ENCODE results near the gene CAMK1D. TPM values are rescaled to one million over a fixed set of nuclear protein-coding genes. Genes with fewer than 3 reads are reported as not detected.

CAMK1D gene
- polyA plus RNA-seq, 1 donor (not counting 4 experiments of a cell fraction or from before 2014, with no cell fraction given), result 0.76 TPM

- no peak overlapping the region for H3K4me3 ChIP-seq (ENCODE audit: control insufficient read depth in 2 of 3, extremely low read depth in 1 of 3, insufficient read depth in 2 of 3, low read depth in 1 of 3, low read length in 3 of 3)
- no peak overlapping the region for H2AFZ ChIP-seq (ENCODE audit: control insufficient read depth, low read length)
Measured at GRCh38 chr10:12709000-12709401, 359.7 kb downstream of the CAMK1D start.

GRCh38 chr10:12709521-12709963, 360.2 kb downstream of the CAMK1D start:
- DNase-seq (ENCODE audit: low read depth, low spot score) (no peak), FAIRE-seq (no peak)
- TF ChIP-seq CTCF (optimal IDR thresholded peaks at IDR 0.05 in 1 of 3, IDR thresholded peaks at IDR 0.05 in 1 of 3, conservative IDR thresholded peaks at IDR 0.05 in 1 of 3; ENCODE audit: extremely low read depth in 1 of 3, insufficient read depth in 2 of 3, low read length in 3 of 3), result no peak
- TF ChIP-seq EZH2 (IDR thresholded peaks at IDR 0.05; ENCODE audit: low read length), result no peak
- dilution Hi-C loops (cut with MboI; ENCODE audit: extremely low pct_ligation_motif_present, low sequenced_read_pairs), result no loop called here
- H2AFZ ChIP-seq (ENCODE audit: control insufficient read depth, low read length), result no peak overlapping the region
- H3K36me3 ChIP-seq (ENCODE audit: control insufficient read depth in 2 of 2, extremely low read depth in 1 of 2, insufficient read depth in 2 of 2, low read length in 2 of 2), result no peaks in the 10 kb centered on the region
- no peaks in the 10 kb centered on the region for H3K79me2 ChIP-seq (ENCODE audit: control insufficient read depth, insufficient read depth, low read length)
- H4K20me1 ChIP-seq (ENCODE audit: control insufficient read depth, extremely low read depth, insufficient read depth, low read length), result no peaks in the 10 kb centered on the region
- no peak overlapping the region for H3K9ac ChIP-seq (ENCODE audit: control insufficient read depth, extremely low read depth, insufficient read depth, low read length)
- H3K4me3 ChIP-seq (ENCODE audit: control insufficient read depth in 2 of 3, extremely low read depth in 1 of 3, insufficient read depth in 2 of 3, low read depth in 1 of 3, low read length in 3 of 3), result no peak overlapping the region
- no peaks in the 10 kb centered on the region for H3K9me1 ChIP-seq (ENCODE audit: control insufficient read depth, extremely low read depth, insufficient read depth, low read length)
- H3K27ac ChIP-seq (ENCODE audit: control insufficient read depth, insufficient read depth, low read length), result no peak overlapping the region
- H3K4me1 ChIP-seq (ENCODE audit: control insufficient read depth, extremely low read depth, insufficient read depth, low read length), result peaks cover 59% of the 10 kb centered on the region
- no peak overlapping the region for H3K4me2 ChIP-seq (ENCODE audit: control insufficient read depth, extremely low read depth, insufficient read depth, low read depth, low read length)
- no peaks in the 10 kb centered on the region for H3K27me3 ChIP-seq (ENCODE audit: control insufficient read depth, extremely low read depth, insufficient read depth, low read length)
- H3K9me3 ChIP-seq (ENCODE audit: control insufficient read depth, low read depth, low read length), result no peaks in the 10 kb centered on the region

More at GRCh38 chr10:12709000-12709401, 359.7 kb downstream of the CAMK1D start:
- Histone ChIP-seq H3K27ac (ENCODE audit: control insufficient read depth, insufficient read depth, low read length) (no peak overlapping the region), H3K4me1 (ENCODE audit: control insufficient read depth, extremely low read depth, insufficient read depth, low read length) (peaks cover 64% of the 10 kb centered on the region), H3K9ac (ENCODE audit: control insufficient read depth, extremely low read depth, insufficient read depth, low read length) (no peak overlapping the region), H3K36me3 (ENCODE audit: control insufficient read depth in 2 of 2, extremely low read depth in 1 of 2, insufficient read depth in 2 of 2, low read length in 2 of 2) (no peaks in the 10 kb centered on the region), H3K9me1 (ENCODE audit: control insufficient read depth, extremely low read depth, insufficient read depth, low read length) (no peaks in the 10 kb centered on the region), H3K27me3 (ENCODE audit: control insufficient read depth, extremely low read depth, insufficient read depth, low read length) (no peaks in the 10 kb centered on the region), H3K4me2 (ENCODE audit: control insufficient read depth, extremely low read depth, insufficient read depth, low read depth, low read length) (no peak overlapping the region), H4K20me1 (ENCODE audit: control insufficient read depth, extremely low read depth, insufficient read depth, low read length) (no peaks in the 10 kb centered on the region), H3K9me3 (ENCODE audit: control insufficient read depth, low read depth, low read length) (no peaks in the 10 kb centered on the region), H3K79me2 (ENCODE audit: control insufficient read depth, insufficient read depth, low read length) (no peaks in the 10 kb centered on the region)
- TF ChIP-seq EZH2 (IDR thresholded peaks at IDR 0.05; ENCODE audit: low read length), result no peak
- no peak for TF ChIP-seq CTCF (optimal IDR thresholded peaks at IDR 0.05 in 1 of 3, IDR thresholded peaks at IDR 0.05 in 1 of 3, conservative IDR thresholded peaks at IDR 0.05 in 1 of 3; ENCODE audit: extremely low read depth in 1 of 3, insufficient read depth in 2 of 3, low read length in 3 of 3)
- DNase-seq (ENCODE audit: low read depth, low spot score), result no peak
- dilution Hi-C loops (cut with MboI; ENCODE audit: extremely low pct_ligation_motif_present, low sequenced_read_pairs), result no loop called here
- FAIRE-seq, result no peak

Measured in keratinocyte (primary cell).